K562 (cell line): Measurements from ENCODE around the gene GLYAT. TPM values are rescaled to one million over a fixed set of nuclear protein-coding genes. Genes with fewer than 3 reads are reported as not detected.
A peak's percentile ranks its signal among the peaks of the same experiment; 100 is the strongest.

ENCODE experiments used
- ATAC-seq: fragments of 200-7000 bp; cut with Tn5 transposase; 3 replicates; pipeline ENCODE4 v1.9.1; 2020; ENCODE audit warnings: moderate library complexity
- BruUV-seq: library from RNA; stranded (reverse); fragments of 400-500 nt; replicated peaks from 2 replicates; lab custom pipeline; 2021; lab: Mats Ljungman, UMichigan
- CTCF ChIA-PET: fragments of 300-600 bp; formaldehyde crosslinking; extraction: SDS; loops from one replicate; lab custom pipeline; 2021; ENCODE audit warnings: low intra/inter-chr PET ratio; lab: Yijun Ruan, JAX
- POLR2A ChIA-PET: fragments of 300-600, 350-650 bp; sonication (Branson Sonifier 250); formaldehyde crosslinking; extraction: SDS; loops from one replicate; lab custom pipeline; 2021; ENCODE audit warnings: antibody characterized with exemption, inconsistent platforms; lab: Yijun Ruan, JAX
- DNase-seq, 4 experiments: peaks; one replicate each; pipeline versions ENCODE4 v3.0.0 to v3.0.0-alpha.2; 2011 to 2018; ENCODE audit warnings: low spot score in 3 of 4, mixed read lengths in 3 of 4; ENCODE audit errors: extremely low read depth in 1 of 4
- FAIRE-seq: peaks from 2 replicates; lab custom pipeline; 2011; peaks lifted over from hg19 to GRCh38; lab: Jason Lieb, UNC
- H2AFZ ChIP-seq: 2 replicates; pipeline ENCODE4 v1.6.0; 2011; ENCODE audit warnings: low read depth, low read length, control low read depth, inconsistent platforms
- H3K27ac ChIP-seq: fragments of 200-600 bp; 3 replicates; pipeline ENCODE4 v1.8.0; 2011; ENCODE audit warnings: low read depth, mild to moderate bottlenecking, control low read depth, inconsistent platforms, low read length, moderate library complexity, mixed read lengths; ENCODE audit errors: extremely low read depth
- H3K27me3 ChIP-seq, 2 experiments: fragments of 300-600 bp in 1 of 2; 2 replicates in 1 of 2; 3 replicates in 1 of 2; pipeline versions ENCODE4 v1.6.0 to v1.8.0; 2011; ENCODE audit warnings: inconsistent platforms in 2 of 2, low read length in 2 of 2, mild to moderate bottlenecking in 1 of 2, mixed read lengths in 1 of 2, moderate library complexity in 1 of 2; ENCODE audit not compliant: control insufficient read depth in 2 of 2, insufficient read depth in 2 of 2
- H3K36me3 ChIP-seq: fragments of 300-600 bp; 3 replicates; pipeline ENCODE4 v1.8.0; 2011; ENCODE audit warnings: mild to moderate bottlenecking, low read length, inconsistent platforms; ENCODE audit not compliant: control insufficient read depth, insufficient read depth
- H3K4me1 ChIP-seq, 2 experiments: fragments of 200-600 bp in 1 of 2; replicated peaks in 1 of 2; 2 replicates in 1 of 2; 3 replicates in 1 of 2; pipeline versions ENCODE4 v1.5.1 to v1.8.0; 2011; ENCODE audit warnings: inconsistent platforms in 2 of 2, low read length in 2 of 2, mild to moderate bottlenecking in 1 of 2, mixed read lengths in 1 of 2, moderate library complexity in 1 of 2; ENCODE audit not compliant: control insufficient read depth in 2 of 2, insufficient read depth in 2 of 2
- H3K4me2 ChIP-seq: 2 replicates; pipeline ENCODE4 v1.6.1; 2011; ENCODE audit warnings: low read length, control low read depth, inconsistent platforms, mixed read lengths; ENCODE audit not compliant: insufficient read depth
- H3K4me3 ChIP-seq: fragments of 200-600 bp; sonication (generic), shearing (Covaris generic); 2 replicates; pipeline ENCODE4 v1.5.1; 2016; ENCODE audit warnings: control low read depth, inconsistent platforms
- H3K79me2 ChIP-seq: fragments of 200-600 bp; 3 replicates; pipeline ENCODE4 v1.8.0; 2011; ENCODE audit warnings: low read length, inconsistent platforms; ENCODE audit not compliant: control insufficient read depth, insufficient read depth
- H3K9ac ChIP-seq, 2 experiments: 2 replicates each; pipeline versions ENCODE4 v1.6.0 to v1.6.1; 2011; ENCODE audit warnings: low read depth in 2 of 2, low read length in 2 of 2, control low read depth in 1 of 2, inconsistent platforms in 1 of 2, mild to moderate bottlenecking in 1 of 2, mixed read lengths in 1 of 2; ENCODE audit not compliant: insufficient read depth in 1 of 2
- H3K9me1 ChIP-seq: one replicate; pipeline ENCODE4 v1.6.0; 2011; ENCODE audit warnings: inconsistent platforms, mild to moderate bottlenecking, low read length, moderate library complexity; ENCODE audit not compliant: control insufficient read depth, insufficient read depth
- H3K9me3 ChIP-seq: replicated peaks from 2 replicates; pipeline ENCODE4 v1.5.1; 2011; ENCODE audit warnings: low read depth, low read length, inconsistent platforms; ENCODE audit not compliant: control insufficient read depth, insufficient read depth
- H4K20me1 ChIP-seq: replicated peaks from 2 replicates; pipeline ENCODE4 v1.6.1; 2011; ENCODE audit warnings: low read length, inconsistent platforms, mixed read lengths; ENCODE audit not compliant: control insufficient read depth, insufficient read depth
- ASH1L ChIP-seq: fragments of 450-650 bp; IDR thresholded peaks from 2 replicates; pipeline ENCODE4 v1.6.1; 2018; ENCODE audit warnings: borderline replicate concordance, mild to moderate bottlenecking, low read depth; ENCODE audit not compliant: partially characterized antibody
- BCOR ChIP-seq: fragments of 450-650 bp; IDR thresholded peaks from 2 replicates; pipeline ENCODE4 v1.6.1; 2016
- BRD9 ChIP-seq: fragments of 450-650 bp; IDR thresholded peaks from 2 replicates; pipeline ENCODE4 v1.6.1; 2018; ENCODE audit warnings: low read depth; ENCODE audit not compliant: partially characterized antibody
- KDM4B ChIP-seq, 2 experiments: fragments of 450-650 bp in 1 of 2; sonication (generic) in 1 of 2; IDR thresholded peaks; 2 replicates each; pipeline ENCODE4 v1.6.1; 2016 to 2017; ENCODE audit warnings: borderline replicate concordance in 2 of 2, antibody characterized with exemption in 1 of 2, low read depth in 1 of 2, mild to moderate bottlenecking in 1 of 2
- MTF1 ChIP-seq: fragments of 250-450 bp; sonication (Bioruptor Pico); IDR thresholded peaks from 2 replicates; pipeline ENCODE4 v1.9.0; 2021; ENCODE audit warnings: moderate library complexity, mild to moderate bottlenecking, inconsistent platforms, borderline replicate concordance
- PRPF4 ChIP-seq: fragments of 200-400 bp; formaldehyde crosslinking; IDR thresholded peaks from one replicate; pipeline ENCODE4 v1.6.1; 2017; ENCODE audit warnings: low read length, low read depth, mild to moderate bottlenecking; ENCODE audit not compliant: insufficient read depth, poor library complexity, severe bottlenecking
- SMAD3 ChIP-seq: fragments of 450-650 bp; formaldehyde crosslinking; conservative IDR thresholded peaks from 2 replicates; pipeline ENCODE4 v1.4.0; 2020; ENCODE audit warnings: mild to moderate bottlenecking
- STAT5B ChIP-seq: fragments of 250-450 bp; sonication (Bioruptor Pico); IDR thresholded peaks from 2 replicates; pipeline ENCODE4 v1.8.0; 2021; ENCODE audit warnings: mild to moderate bottlenecking, inconsistent platforms
- SUPT5H ChIP-seq: fragments of 450-650 bp; IDR thresholded peaks from 2 replicates; pipeline ENCODE4 v1.6.1; 2016
- TBL1XR1 ChIP-seq, 2 experiments: IDR thresholded peaks; 2 replicates each; pipeline ENCODE4 v1.6.1; 2012; ENCODE audit warnings: improper control_type of control experiment in 2 of 2, low read length in 2 of 2, mild to moderate bottlenecking in 1 of 2
- TEAD4 ChIP-seq, 2 experiments: sonication (generic) in 1 of 2; formaldehyde crosslinking in 1 of 2; IDR thresholded peaks; 2 replicates each; pipeline versions ENCODE4 v1.6.1 to v1.8.0; 2012 to 2022; ENCODE audit warnings: borderline replicate concordance in 1 of 2, inconsistent platforms in 1 of 2, low read length in 1 of 2, mild to moderate bottlenecking in 1 of 2, missing genetic modification reagents in 1 of 2
- TFE3 ChIP-seq: fragments of 450-650 bp; formaldehyde crosslinking; IDR thresholded peaks from 2 replicates; pipeline ENCODE4 v1.4.0; 2020; ENCODE audit warnings: mild to moderate bottlenecking, mixed read lengths
- THAP7 ChIP-seq: fragments of 250-450 bp; sonication (Bioruptor Pico); IDR thresholded peaks from 2 replicates; pipeline ENCODE4 v1.5.0; 2021
- TSC22D4 ChIP-seq: fragments of 450-650 bp; IDR thresholded peaks from 2 replicates; pipeline ENCODE4 v1.6.1; 2016; ENCODE audit warnings: missing genetic modification characterization, missing biosample characterization, control low read depth
- ZFP1 ChIP-seq: fragments of 450-650 bp; formaldehyde crosslinking; IDR thresholded peaks from 2 replicates; pipeline ENCODE4 v1.4.0; 2020; ENCODE audit warnings: mild to moderate bottlenecking, mixed read lengths
- ZNF740 ChIP-seq, 3 experiments: fragments of 200-800 bp in 1 of 3; sonication (Bioruptor generic) in 1 of 3; sonication (generic) in 1 of 3; formaldehyde crosslinking in 1 of 3; IDR thresholded peaks; 2 replicates each; pipeline versions ENCODE4 v1.6.1 to v1.8.0; 2016 to 2022; ENCODE audit warnings: mild to moderate bottlenecking in 2 of 3, missing compliant biosample characterization in 2 of 3, missing genetic modification characterization in 2 of 3, missing genetic modification reagents in 1 of 3
- WGBS: fragments of 100-300 bp; shearing (Covaris generic); methylation state at CpG from one replicate; pipeline ENCODE4 v1.1.6; 2016; ENCODE audit warnings: low coverage, mixed read lengths; ENCODE audit not compliant: insufficient coverage; ENCODE audit errors: missing lambda C conversion rate; 5-methylcytosine and 5-hydroxymethylcytosine counted together
- in situ Hi-C: fragments of 300-500 bp; cut with MboI; formaldehyde crosslinking; loops from 4 replicates; pipeline ENCODE4 v1.15.0; 2018; ENCODE audit warnings: inconsistent platforms, mixed read lengths
- intact Hi-C: fragments of 100-400 bp; cut with micrococcal nuclease; formaldehyde crosslinking; loops from 2 replicates; pipeline ENCODE4 v1.14.2; 2022
- polyA plus RNA-seq, 8 experiments: library from polyadenylated mRNA; depleted of rRNA in 4 of 8; stranded (reverse) in 5 of 8; unstranded in 3 of 8; fragments of >200 nt; fragmentation: Nextera tagmentation in 2 of 8; fragmentation: Illumina TruSeq in 1 of 8; extraction: Ambion mirVana in 2 of 8; extraction: Trizol in 1 of 8; gene quantifications; 2 replicates each; pipeline versions ENCODE4 v1.2.1 to v1.2.3, GENCODE V29; 2011 to 2014; ENCODE audit warnings: inconsistent platforms in 1 of 8, missing spikeins in 1 of 8
- total RNA-seq, 7 experiments: library from RNA; depleted of rRNA in 6 of 7; stranded (reverse); fragments of >200 nt in 6 of 7; fragmentation: Illumina TruSeq in 2 of 7; extraction: Trizol in 2 of 7; gene quantifications; 2 replicates each; pipeline versions ENCODE4 v1.2.1 to v1.2.3, GENCODE V29; 2011 to 2021; ENCODE audit warnings: low replicate concordance in 1 of 7

The GLYAT gene
- total and polyA plus RNA-seq, 9 of the 15 experiments (the other 6 are each of a cell fraction or from before 2014, with no cell fraction given), result not detected

GRCh38 chr11:58770627-58771457 is 39.1 kb upstream of the GLYAT start:
- peak overlapping the region; percentile 59 to 65 for H3K9ac ChIP-seq
- peak overlapping the region; percentile 88 for H3K4me2 ChIP-seq
- intact Hi-C loops, result loop anchor here (2.0 to 10.0 kb wide), 4 partner anchors 44 to 776 kb away; partner anchors contain the start of genes FAM111A, LPXN and ZFP91
- ATAC-seq, result peak; percentile 88
- H4K20me1 ChIP-seq, result no peaks in the 10 kb centered on the region
- ChIA-PET CTCF (no interaction called here), POLR2A (interaction anchor here (0.7 to 1.4 kb wide), 2 partner anchors 14 to 55 kb away, joined by 3 to 4 read pairs; no protein-coding TSS in a partner anchor)
- peaks cover 2% of the 10 kb centered on the region; the same call in 1 of the 3 replicates for H3K36me3 ChIP-seq
- peak; percentile 93 for FAIRE-seq
- peak; percentile 56 to 96 (median 68) for DNase-seq
- no peaks in the 10 kb centered on the region for H3K9me3 ChIP-seq
- peak overlapping the region; percentile 78 for H2AFZ ChIP-seq
- H3K27me3 ChIP-seq, result no peaks in the 10 kb centered on the region
- peak overlapping the region; percentile 16; the same call in 1 of the 2 replicates for H3K4me3 ChIP-seq
- TSS peak; percentile 81 for BruUV-seq
- in situ Hi-C loops, result no loop called here
- WGBS, result 7% methylated on average over 11 of the region's 11 CpGs
- H3K9me1 ChIP-seq, result no peaks in the 10 kb centered on the region
- H3K4me1 ChIP-seq, result peaks cover 11 to 78% of the 10 kb centered on the region in 2 experiments
- H3K79me2 ChIP-seq, result peaks cover 13% of the 10 kb centered on the region
- peak overlapping the region; percentile 81 for H3K27ac ChIP-seq
- TF ChIP-seq SMAD3 (CRISPR knock-in tag) (peak; percentile 81), PRPF4 (no peak), ZNF740 (CRISPR knock-in tag; IDR thresholded peaks at IDR 0.05) (0 out of 2 replicates have a peak, but pooled peaks have one; percentile 32), ZNF740 (tag; IDR thresholded peaks at IDR 0.05) (no peak), BCOR (0 out of 2 replicates have a peak, but pooled peaks have one; percentile 10), TEAD4 (IDR thresholded peaks at IDR 0.05; ENCODE audit: low read length) (peak; percentile 49; the same call in 1 of the 2 replicates), TEAD4 (CRISPR knock-in tag; IDR thresholded peaks at IDR 0.05; ENCODE audit: borderline replicate concordance) (no peak), KDM4B (IDR thresholded peaks at IDR 0.05; ENCODE audit: borderline replicate concordance in 2 of 2, low read depth in 1 of 2) (no peak), STAT5B (CRISPR knock-in tag) (no peak), ZFP1 (CRISPR knock-in tag) (no peak), BRD9 (peak; percentile 62), THAP7 (CRISPR knock-in tag) (no peak), TSC22D4 (tag) (no peak), MTF1 (CRISPR knock-in tag) (no peak), TBL1XR1 (IDR thresholded peaks at IDR 0.05; ENCODE audit: low read length in 2 of 2) (no peak; a peak in 1 of 4 replicates), ASH1L (peak; percentile 63), TFE3 (no peak), SUPT5H (peak; percentile 66; the same call in 1 of the 2 replicates)
